OCI-LY1 (cell line): ENCODE data around the gene BDH1.

Experiments used
- EZH2 ChIP-seq: fragments of 200-600 bp; sonication (generic), shearing (Covaris generic); IDR thresholded peaks from 2 replicates; pipeline ENCODE4 v1.8.0; 2017; ENCODE audit warnings: borderline replicate concordance, mixed run types, mild to moderate bottlenecking, antibody characterized with exemption, low read length, moderate library complexity, mixed read lengths
- TF ChIP-seq, protein P1 (sequence below): fragments of 200-600 bp; sonication (generic), shearing (Covaris generic); IDR thresholded peaks from 2 replicates; pipeline ENCODE4 v1.5.1; 2017; ENCODE audit warnings: mild to moderate bottlenecking, antibody characterized with exemption, low read length, moderate library complexity, mixed read lengths

DNA sequence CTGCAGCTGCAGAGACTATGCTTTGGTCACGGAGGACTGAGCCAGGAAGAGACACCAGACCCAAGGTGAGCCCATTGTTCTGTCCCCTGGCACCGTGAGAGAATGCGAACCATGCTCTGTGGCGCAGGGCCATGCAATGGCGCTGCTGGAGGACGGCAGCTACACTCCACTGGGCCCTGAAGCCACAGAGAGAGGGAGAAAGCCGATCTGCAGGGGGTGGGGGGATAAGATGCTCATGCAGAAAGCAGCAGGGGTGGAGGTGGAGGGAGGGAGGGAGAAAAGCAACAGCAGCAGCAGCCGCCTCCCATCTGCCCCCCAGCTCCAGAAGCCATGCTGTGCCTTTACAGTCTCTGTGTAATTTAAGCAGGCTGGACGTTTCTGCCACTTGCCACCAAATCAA, 5.3 kb downstream of the BDH1 start:
- TF ChIP-seq, protein P1, sequence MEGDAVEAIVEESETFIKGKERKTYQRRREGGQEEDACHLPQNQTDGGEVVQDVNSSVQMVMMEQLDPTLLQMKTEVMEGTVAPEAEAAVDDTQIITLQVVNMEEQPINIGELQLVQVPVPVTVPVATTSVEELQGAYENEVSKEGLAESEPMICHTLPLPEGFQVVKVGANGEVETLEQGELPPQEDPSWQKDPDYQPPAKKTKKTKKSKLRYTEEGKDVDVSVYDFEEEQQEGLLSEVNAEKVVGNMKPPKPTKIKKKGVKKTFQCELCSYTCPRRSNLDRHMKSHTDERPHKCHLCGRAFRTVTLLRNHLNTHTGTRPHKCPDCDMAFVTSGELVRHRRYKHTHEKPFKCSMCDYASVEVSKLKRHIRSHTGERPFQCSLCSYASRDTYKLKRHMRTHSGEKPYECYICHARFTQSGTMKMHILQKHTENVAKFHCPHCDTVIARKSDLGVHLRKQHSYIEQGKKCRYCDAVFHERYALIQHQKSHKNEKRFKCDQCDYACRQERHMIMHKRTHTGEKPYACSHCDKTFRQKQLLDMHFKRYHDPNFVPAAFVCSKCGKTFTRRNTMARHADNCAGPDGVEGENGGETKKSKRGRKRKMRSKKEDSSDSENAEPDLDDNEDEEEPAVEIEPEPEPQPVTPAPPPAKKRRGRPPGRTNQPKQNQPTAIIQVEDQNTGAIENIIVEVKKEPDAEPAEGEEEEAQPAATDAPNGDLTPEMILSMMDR, result no peak
- TF ChIP-seq EZH2, result no peak
